SH-SY5Y (cell line): ENCODE results near the gene DELE1.

ENCODE experiments used
- GATA2 ChIP-seq: IDR thresholded peaks from 2 replicates; pipeline ENCODE4 v1.6.1; 2011; ENCODE audit warnings: mild to moderate bottlenecking, low read depth, low read length
- GATA3 ChIP-seq: IDR thresholded peaks from 2 replicates; pipeline ENCODE4 v1.6.1; 2011; ENCODE audit warnings: low read depth, mild to moderate bottlenecking, low read length, moderate library complexity

- no peak for TF ChIP-seq GATA2
- TF ChIP-seq GATA3 = no peak
These were observed 5.9 kb upstream of the DELE1 start for GRCh38 chr5:141917760-141918159.
